Measurements from ENCODE around the gene KCNIP4.

KCNIP4 gene

GRCh38 chr4:21835712-21836111 is 112.9 kb downstream of the KCNIP4 start:
- Histone ChIP-seq H3K79me2 (ENCODE audit: control insufficient read depth, insufficient read depth, low read length) (no peaks in the 10 kb centered on the region), H3K18ac (ENCODE audit: low read length) (no peak overlapping the region), H3K27me3 (ENCODE audit: insufficient read depth, low read length, poor library complexity) (no peaks in the 10 kb centered on the region), H3K4me2 (ENCODE audit: low read length) (no peak overlapping the region), H2BK120ac (ENCODE audit: low read depth, low read length) (no peak overlapping the region), H3K4me1 (ENCODE audit: control insufficient read depth, low read depth, low read length) (no peaks in the 10 kb centered on the region), H3K9ac (ENCODE audit: low read length) (no peak overlapping the region), H3K56ac (ENCODE audit: low read length) (no peak overlapping the region), H3K36me3 (ENCODE audit: control insufficient read depth, insufficient read depth, low read length) (no peaks in the 10 kb centered on the region), H2BK15ac (replicated peaks; ENCODE audit: low read depth) (no peak overlapping the region), H4K5ac (ENCODE audit: low read length) (no peak overlapping the region), H2BK5ac (ENCODE audit: low read length) (no peak overlapping the region), H2AK5ac (ENCODE audit: low read length) (no peak overlapping the region), H3K79me1 (ENCODE audit: low read length) (no peaks in the 10 kb centered on the region), H3K23ac (ENCODE audit: low read length) (no peak overlapping the region), H3K27ac (ENCODE audit: low read depth, low read length) (no peak overlapping the region), H4K8ac (ENCODE audit: low read depth, low read length) (no peak overlapping the region), H3K4ac (ENCODE audit: low read depth, low read length) (no peak overlapping the region), H3K4me3 (ENCODE audit: low read length) (no peak overlapping the region)
- DNase-seq: no peak

- no peak overlapping the region for H2AK5ac ChIP-seq (ENCODE audit: low read length)
These were observed 118.3 kb downstream of the KCNIP4 start for GRCh38 chr4:21830272-21830671.

GRCh38 chr4:21827575-21827974 is 121.0 kb downstream of the KCNIP4 start:
- Histone ChIP-seq H3K4me1 (ENCODE audit: control insufficient read depth, low read depth, low read length) (no peaks in the 10 kb centered on the region), H2BK120ac (ENCODE audit: low read depth, low read length) (no peak overlapping the region), H4K8ac (ENCODE audit: low read depth, low read length) (no peak overlapping the region), H3K4me2 (ENCODE audit: low read length) (no peak overlapping the region), H3K4ac (ENCODE audit: low read depth, low read length) (no peak overlapping the region), H3K23ac (ENCODE audit: low read length) (no peak overlapping the region), H3K27ac (ENCODE audit: low read depth, low read length) (no peak overlapping the region), H3K79me1 (ENCODE audit: low read length) (no peaks in the 10 kb centered on the region), H2AK5ac (ENCODE audit: low read length) (no peak overlapping the region), H2BK15ac (replicated peaks; ENCODE audit: low read depth) (no peak overlapping the region), H3K36me3 (ENCODE audit: control insufficient read depth, insufficient read depth, low read length) (no peaks in the 10 kb centered on the region), H3K27me3 (ENCODE audit: insufficient read depth, low read length, poor library complexity) (no peaks in the 10 kb centered on the region), H3K56ac (ENCODE audit: low read length) (no peak overlapping the region), H3K79me2 (ENCODE audit: control insufficient read depth, insufficient read depth, low read length) (no peaks in the 10 kb centered on the region), H2BK5ac (ENCODE audit: low read length) (no peak overlapping the region), H3K4me3 (ENCODE audit: low read length) (no peak overlapping the region), H3K18ac (ENCODE audit: low read length) (no peak overlapping the region), H4K5ac (ENCODE audit: low read length) (no peak overlapping the region), H3K9ac (ENCODE audit: low read length) (no peak overlapping the region)
- no CpG with 5 or more reads among the region's 3 CpGs for WGBS (ENCODE audit: extremely low coverage, insufficient coverage, low lambda C conversion rate)
- DNase-seq: no peak

More at GRCh38 chr4:21830272-21830671, 118.3 kb downstream of the KCNIP4 start:
- no peak overlapping the region for H3K4ac ChIP-seq (ENCODE audit: low read depth, low read length)
- no CpG with 5 or more reads among the region's 5 CpGs for WGBS (ENCODE audit: extremely low coverage, insufficient coverage, low lambda C conversion rate)
- H4K8ac ChIP-seq (ENCODE audit: low read depth, low read length): no peak overlapping the region
- H3K36me3 ChIP-seq (ENCODE audit: control insufficient read depth, insufficient read depth, low read length): no peaks in the 10 kb centered on the region
- H3K4me1 ChIP-seq (ENCODE audit: control insufficient read depth, low read depth, low read length): no peaks in the 10 kb centered on the region
- no peak overlapping the region for H2BK120ac ChIP-seq (ENCODE audit: low read depth, low read length)
- no peak overlapping the region for H3K56ac ChIP-seq (ENCODE audit: low read length)
- no peak overlapping the region for H3K18ac ChIP-seq (ENCODE audit: low read length)
- H2BK15ac ChIP-seq (replicated peaks; ENCODE audit: low read depth): no peak overlapping the region
- no peaks in the 10 kb centered on the region for H3K79me2 ChIP-seq (ENCODE audit: control insufficient read depth, insufficient read depth, low read length)
- no peak for DNase-seq
- H3K79me1 ChIP-seq (ENCODE audit: low read length): no peaks in the 10 kb centered on the region
- no peak overlapping the region for H2BK5ac ChIP-seq (ENCODE audit: low read length)
- no peaks in the 10 kb centered on the region for H3K27me3 ChIP-seq (ENCODE audit: insufficient read depth, low read length, poor library complexity)
- H3K4me3 ChIP-seq (ENCODE audit: low read length): no peak overlapping the region
- no peak overlapping the region for H4K5ac ChIP-seq (ENCODE audit: low read length)
- no peak overlapping the region for H3K27ac ChIP-seq (ENCODE audit: low read depth, low read length)
- no peak overlapping the region for H3K9ac ChIP-seq (ENCODE audit: low read length)
- H3K4me2 ChIP-seq (ENCODE audit: low read length): no peak overlapping the region
- H3K23ac ChIP-seq (ENCODE audit: low read length): no peak overlapping the region

GRCh38 chr4:21826071-21826470 is 122.5 kb downstream of the KCNIP4 start:
- H3K36me3 ChIP-seq (ENCODE audit: control insufficient read depth, insufficient read depth, low read length): no peaks in the 10 kb centered on the region
- H2BK15ac ChIP-seq (replicated peaks; ENCODE audit: low read depth): no peak overlapping the region
- no peak overlapping the region for H3K18ac ChIP-seq (ENCODE audit: low read length)
- no peak overlapping the region for H3K9ac ChIP-seq (ENCODE audit: low read length)
- no peaks in the 10 kb centered on the region for H3K79me1 ChIP-seq (ENCODE audit: low read length)
- H2AK5ac ChIP-seq (ENCODE audit: low read length): no peak overlapping the region
- no peak overlapping the region for H2BK120ac ChIP-seq (ENCODE audit: low read depth, low read length)
- no peak overlapping the region for H4K5ac ChIP-seq (ENCODE audit: low read length)
- 100% methylated on average over 1 of the region's 4 CpGs for WGBS (ENCODE audit: extremely low coverage, insufficient coverage, low lambda C conversion rate)
- H3K27me3 ChIP-seq (ENCODE audit: insufficient read depth, low read length, poor library complexity): no peaks in the 10 kb centered on the region
- H4K8ac ChIP-seq (ENCODE audit: low read depth, low read length): no peak overlapping the region
- no peak overlapping the region for H3K23ac ChIP-seq (ENCODE audit: low read length)
- no peaks in the 10 kb centered on the region for H3K4me1 ChIP-seq (ENCODE audit: control insufficient read depth, low read depth, low read length)
- H3K4me3 ChIP-seq (ENCODE audit: low read length): no peak overlapping the region
- no peak for DNase-seq
- H3K27ac ChIP-seq (ENCODE audit: low read depth, low read length): no peak overlapping the region
- H3K56ac ChIP-seq (ENCODE audit: low read length): no peak overlapping the region
- H3K79me2 ChIP-seq (ENCODE audit: control insufficient read depth, insufficient read depth, low read length): no peaks in the 10 kb centered on the region
- no peak overlapping the region for H3K4ac ChIP-seq (ENCODE audit: low read depth, low read length)
- no peak overlapping the region for H3K4me2 ChIP-seq (ENCODE audit: low read length)
- H2BK5ac ChIP-seq (ENCODE audit: low read length): no peak overlapping the region

- WGBS (ENCODE audit: extremely low coverage, insufficient coverage, low lambda C conversion rate): no CpG with 5 or more reads among the region's 1 CpG
- no peaks in the 10 kb centered on the region for H3K79me1 ChIP-seq (ENCODE audit: low read length)
These were observed 129.5 kb downstream of the KCNIP4 start for GRCh38 chr4:21819086-21819485.

GRCh38 chr4:21815651-21816377 is 132.8 kb downstream of the KCNIP4 start:
- Histone ChIP-seq H3K27me3 (ENCODE audit: insufficient read depth, low read length, poor library complexity) (no peaks in the 10 kb centered on the region), H3K4me2 (ENCODE audit: low read length) (no peak overlapping the region), H2BK5ac (ENCODE audit: low read length) (no peak overlapping the region), H2BK15ac (replicated peaks; ENCODE audit: low read depth) (no peak overlapping the region), H3K56ac (ENCODE audit: low read length) (no peak overlapping the region), H3K79me2 (ENCODE audit: control insufficient read depth, insufficient read depth, low read length) (no peaks in the 10 kb centered on the region), H4K8ac (ENCODE audit: low read depth, low read length) (no peak overlapping the region), H3K36me3 (ENCODE audit: control insufficient read depth, insufficient read depth, low read length) (no peaks in the 10 kb centered on the region), H3K4me1 (ENCODE audit: control insufficient read depth, low read depth, low read length) (no peaks in the 10 kb centered on the region), H4K5ac (ENCODE audit: low read length) (no peak overlapping the region), H2AK5ac (ENCODE audit: low read length) (no peak overlapping the region), H3K4me3 (ENCODE audit: low read length) (no peak overlapping the region), H3K27ac (ENCODE audit: low read depth, low read length) (no peak overlapping the region), H3K4ac (ENCODE audit: low read depth, low read length) (no peak overlapping the region), H3K23ac (ENCODE audit: low read length) (no peak overlapping the region), H2BK120ac (ENCODE audit: low read depth, low read length) (no peak overlapping the region), H3K9ac (ENCODE audit: low read length) (no peak overlapping the region), H3K79me1 (ENCODE audit: low read length) (no peaks in the 10 kb centered on the region), H3K18ac (ENCODE audit: low read length) (no peak overlapping the region)
- DNase-seq: no peak

More at GRCh38 chr4:21819086-21819485, 129.5 kb downstream of the KCNIP4 start:
- H3K23ac ChIP-seq (ENCODE audit: low read length): no peak overlapping the region
- H4K5ac ChIP-seq (ENCODE audit: low read length): no peak overlapping the region
- no peaks in the 10 kb centered on the region for H3K79me2 ChIP-seq (ENCODE audit: control insufficient read depth, insufficient read depth, low read length)
- no peak overlapping the region for H2AK5ac ChIP-seq (ENCODE audit: low read length)
- H3K4ac ChIP-seq (ENCODE audit: low read depth, low read length): no peak overlapping the region
- no peak overlapping the region for H4K8ac ChIP-seq (ENCODE audit: low read depth, low read length)
- H3K36me3 ChIP-seq (ENCODE audit: control insufficient read depth, insufficient read depth, low read length): no peaks in the 10 kb centered on the region
- DNase-seq: no peak
- no peak overlapping the region for H2BK5ac ChIP-seq (ENCODE audit: low read length)
- no peak overlapping the region for H3K18ac ChIP-seq (ENCODE audit: low read length)
- H3K4me3 ChIP-seq (ENCODE audit: low read length): no peak overlapping the region
- H3K4me1 ChIP-seq (ENCODE audit: control insufficient read depth, low read depth, low read length): no peaks in the 10 kb centered on the region
- no peak overlapping the region for H2BK120ac ChIP-seq (ENCODE audit: low read depth, low read length)
- no peak overlapping the region for H3K4me2 ChIP-seq (ENCODE audit: low read length)
- no peak overlapping the region for H3K56ac ChIP-seq (ENCODE audit: low read length)
- H3K9ac ChIP-seq (ENCODE audit: low read length): no peak overlapping the region
- no peak overlapping the region for H3K27ac ChIP-seq (ENCODE audit: low read depth, low read length)
- H3K27me3 ChIP-seq (ENCODE audit: insufficient read depth, low read length, poor library complexity): no peaks in the 10 kb centered on the region
- H2BK15ac ChIP-seq (replicated peaks; ENCODE audit: low read depth): no peak overlapping the region
